ENCODE data around the gene NEK6. TPM values are rescaled to one million over a fixed set of nuclear protein-coding genes. Genes with fewer than 3 reads are reported as not detected.

Gene NEK6
- polyA plus RNA-seq, 3 donors, result 15.8 to 24.6 (median 18.3) TPM

GRCh38 chr9:124257070-124257843, 492 bp upstream of the NEK6 start:
- WGBS, 3 donors, result 31 to 44% (median 36%) methylated on average over 26 to 31 of the region's 31 CpGs
- no peak overlapping the region for H3K27ac ChIP-seq (ENCODE audit: low read depth, low read length)

GRCh38 chr9:124258607-124259157, 933 bp downstream of the NEK6 start:
- H3K27ac ChIP-seq (ENCODE audit: low read depth, low read length), result no peak overlapping the region
- WGBS, 3 donors, result 3 to 9% (median 8%) methylated on average over 16 to 17 of the region's 17 CpGs

GRCh38 chr9:124259158-124259808, 1.5 kb downstream of the NEK6 start:
- no peak overlapping the region for H3K27ac ChIP-seq (ENCODE audit: low read depth, low read length)
- WGBS, 3 donors, result 4 to 9% (median 4%) methylated on average over 19 of the region's 19 CpGs

- H3K27ac ChIP-seq (ENCODE audit: low read depth, low read length), result no peak overlapping the region
- WGBS, 3 donors, result 46 to 66% (median 50%) methylated on average over 15 of the region's 15 CpGs
Measured at GRCh38 chr9:124260769-124261603, 3.2 kb downstream of the NEK6 start.

- WGBS, 3 donors, result 56 to 76% (median 58%) methylated on average over 13 of the region's 13 CpGs
- H3K27ac ChIP-seq (ENCODE audit: low read depth, low read length), result no peak overlapping the region
Measured at GRCh38 chr9:124261736-124262648, 4.2 kb downstream of the NEK6 start.

GRCh38 chr9:124262649-124262972, 4.9 kb downstream of the NEK6 start:
- 79 to 88% (median 79%) methylated on average over 5 of the region's 5 CpGs for WGBS, 3 donors
- no peak overlapping the region for H3K27ac ChIP-seq (ENCODE audit: low read depth, low read length)

- WGBS, 3 donors, result 83 to 90% (median 87%) methylated on average over 11 of the region's 11 CpGs
- no peak overlapping the region for H3K27ac ChIP-seq (ENCODE audit: low read depth, low read length)
Measured at GRCh38 chr9:124263213-124263612, 5.5 kb downstream of the NEK6 start.

GRCh38 chr9:124263800-124264426, 6.2 kb downstream of the NEK6 start:
- H3K27ac ChIP-seq (ENCODE audit: low read depth, low read length), result no peak overlapping the region
- 40 to 76% (median 60%) methylated on average over 22 of the region's 22 CpGs for WGBS, 3 donors

GRCh38 chr9:124264823-124265233, 7.1 kb downstream of the NEK6 start:
- H3K27ac ChIP-seq (ENCODE audit: low read depth, low read length), result no peak overlapping the region
- WGBS, 3 donors, result 55 to 86% (median 65%) methylated on average over 8 of the region's 8 CpGs

GRCh38 chr9:124265551-124265950, 7.8 kb downstream of the NEK6 start:
- no peak overlapping the region for H3K27ac ChIP-seq (ENCODE audit: low read depth, low read length)
- whole genome bisulfite sequencing, 3 donors, result 84 to 91% (median 88%) methylated on average over 7 of the region's 7 CpGs

GRCh38 chr9:124266139-124266825, 8.5 kb downstream of the NEK6 start:
- WGBS, 3 donors, result 76 to 82% (median 77%) methylated on average over 13 of the region's 13 CpGs
- no peak overlapping the region for H3K27ac ChIP-seq (ENCODE audit: low read depth, low read length)

- 49 to 68% (median 51%) methylated on average over 2 of the region's 2 CpGs for WGBS, 3 donors
Measured at GRCh38 chr9:124266826-124267201, 9.1 kb downstream of the NEK6 start.

GRCh38 chr9:124267271-124267807, 9.6 kb downstream of the NEK6 start:
- 17 to 42% (median 37%) methylated on average over 15 of the region's 15 CpGs for WGBS, 3 donors
- no peak overlapping the region for H3K27ac ChIP-seq (ENCODE audit: low read depth, low read length)

More at GRCh38 chr9:124266826-124267201, 9.1 kb downstream of the NEK6 start:
- no peak overlapping the region for H3K27ac ChIP-seq (ENCODE audit: low read depth, low read length)

GRCh38 chr9:124268248-124268647, 10.5 kb downstream of the NEK6 start:
- H3K27ac ChIP-seq (ENCODE audit: low read depth, low read length), result no peak overlapping the region
- WGBS, 3 donors, result 87 to 98% (median 91%) methylated on average over 3 of the region's 3 CpGs

GRCh38 chr9:124268661-124269060, 10.9 kb downstream of the NEK6 start:
- no peak overlapping the region for H3K27ac ChIP-seq (ENCODE audit: low read depth, low read length)
- 89 to 94% (median 91%) methylated on average over 13 of the region's 13 CpGs for WGBS, 3 donors

- 92 to 93% (median 92%) methylated on average over 6 of the region's 6 CpGs for WGBS, 3 donors
- H3K27ac ChIP-seq (ENCODE audit: low read depth, low read length), result no peak overlapping the region
Measured at GRCh38 chr9:124269556-124269955, 11.8 kb downstream of the NEK6 start.
